ENCODE measurements around the gene TPCN2. TPM values are rescaled to one million over a fixed set of nuclear protein-coding genes. Genes with fewer than 3 reads are reported as not detected.
"Not testable (repeated sequence)": the region's sequence is repeated elsewhere in the genome, so short reads cannot be mapped to it uniquely, and the experiment has no call there.

TPCN2 gene
- total RNA-seq, 1 donor from 2014 or later: 9.5 TPM

- Histone ChIP-seq H3K27me3 (ENCODE audit: insufficient read depth, low read length) (no peaks in the 10 kb centered on the region), H2AFZ (ENCODE audit: low read depth, low read length) (no peak overlapping the region), H4K20me1 (ENCODE audit: insufficient read depth, low read length) (peaks cover 11% of the 10 kb centered on the region), H3K9me3 (ENCODE audit: insufficient read depth, low read depth, low read length) (no peaks in the 10 kb centered on the region), H3K4me3 (ENCODE audit: insufficient read depth, low read depth, low read length) (peak overlapping the region; percentile 6), H3K4me1 (ENCODE audit: insufficient read depth, low read length) (peaks cover 33% of the 10 kb centered on the region), H3K36me3 (ENCODE audit: insufficient read depth, low read length) (no peaks in the 10 kb centered on the region), H3K27ac (ENCODE audit: low read depth, low read length) (peak overlapping the region; percentile 87), H3K9ac (ENCODE audit: low read length) (peak overlapping the region; percentile 80), H3K79me2 (ENCODE audit: insufficient read depth, low read length) (no peaks in the 10 kb centered on the region), H3K4me2 (ENCODE audit: low read length) (peak overlapping the region; percentile 78)
- Mint-ChIP-seq H3K27ac (ENCODE audit: unreplicated experiment) (peak overlapping the region; percentile 85), H3K9me3 (ENCODE audit: unreplicated experiment) (no peaks in the 10 kb centered on the region), H3K36me3 (ENCODE audit: low read depth, unreplicated experiment) (peaks cover 12% of the 10 kb centered on the region), H3K4me3 (ENCODE audit: unreplicated experiment) (no peak overlapping the region), H3K4me1 (ENCODE audit: low read depth, unreplicated experiment) (peaks cover 20% of the 10 kb centered on the region), H3K27me3 (ENCODE audit: low read depth, unreplicated experiment) (no peaks in the 10 kb centered on the region)
- FAIRE-seq: no peak
- TF ChIP-seq EZH2 (IDR thresholded peaks at IDR 0.05; ENCODE audit: insufficient read depth, low read length) (no peak), CTCF (IDR thresholded peaks at IDR 0.05; ENCODE audit: insufficient read depth, low read depth, low read length) (no peak)
- peak; percentile 89 for DNase-seq (ENCODE audit: low read depth)
These were observed 27.5 kb downstream of the TPCN2 start for GRCh38 chr11:69076129-69076791.

GRCh38 chr11:69076977-69077376 is 28.2 kb downstream of the TPCN2 start:
- H3K9me3 ChIP-seq (ENCODE audit: insufficient read depth, low read depth, low read length); H3K27ac Mint-ChIP-seq (ENCODE audit: unreplicated experiment); H3K4me3 ChIP-seq (ENCODE audit: insufficient read depth, low read depth, low read length); H2AFZ ChIP-seq (ENCODE audit: low read depth, low read length); H3K36me3 ChIP-seq (ENCODE audit: insufficient read depth, low read length); H3K9me3 Mint-ChIP-seq (ENCODE audit: unreplicated experiment); H3K4me3 Mint-ChIP-seq (ENCODE audit: unreplicated experiment); H3K27ac ChIP-seq (ENCODE audit: low read depth, low read length); H3K27me3 ChIP-seq (ENCODE audit: insufficient read depth, low read length); H3K79me2 ChIP-seq (ENCODE audit: insufficient read depth, low read length); DNase-seq (ENCODE audit: low read depth); H3K27me3 Mint-ChIP-seq (ENCODE audit: low read depth, unreplicated experiment); H3K4me2 ChIP-seq (ENCODE audit: low read length); FAIRE-seq; H3K9ac ChIP-seq (ENCODE audit: low read length): not testable (repeated sequence)
- Mint-ChIP-seq H3K36me3 (ENCODE audit: low read depth, unreplicated experiment) (peaks cover 12% of the 10 kb centered on the region), H3K4me1 (ENCODE audit: low read depth, unreplicated experiment) (peaks cover 20% of the 10 kb centered on the region)
- Histone ChIP-seq H4K20me1 (ENCODE audit: insufficient read depth, low read length) (peaks cover 11% of the 10 kb centered on the region), H3K4me1 (ENCODE audit: insufficient read depth, low read length) (peaks cover 33% of the 10 kb centered on the region)

- Mint-ChIP-seq H3K27ac (ENCODE audit: unreplicated experiment) (no peak overlapping the region), H3K27me3 (ENCODE audit: low read depth, unreplicated experiment) (no peaks in the 10 kb centered on the region), H3K36me3 (ENCODE audit: low read depth, unreplicated experiment) (peaks cover 9% of the 10 kb centered on the region), H3K4me1 (ENCODE audit: low read depth, unreplicated experiment) (peaks cover 20% of the 10 kb centered on the region), H3K9me3 (ENCODE audit: unreplicated experiment) (no peaks in the 10 kb centered on the region), H3K4me3 (ENCODE audit: unreplicated experiment) (no peak overlapping the region)
- H3K79me2 ChIP-seq (ENCODE audit: insufficient read depth, low read length): no peaks in the 10 kb centered on the region
- FAIRE-seq (no peak), DNase-seq (ENCODE audit: low read depth) (no peak)
- no peak overlapping the region for H3K9ac ChIP-seq (ENCODE audit: low read length)
- no peaks in the 10 kb centered on the region for H3K9me3 ChIP-seq (ENCODE audit: insufficient read depth, low read depth, low read length)
- no peak overlapping the region for H2AFZ ChIP-seq (ENCODE audit: low read depth, low read length)
- H3K27me3 ChIP-seq (ENCODE audit: insufficient read depth, low read length): no peaks in the 10 kb centered on the region
- H3K27ac ChIP-seq (ENCODE audit: low read depth, low read length): no peak overlapping the region
- no peak overlapping the region for H3K4me2 ChIP-seq (ENCODE audit: low read length)
- peaks cover 33% of the 10 kb centered on the region for H3K4me1 ChIP-seq (ENCODE audit: insufficient read depth, low read length)
- no peaks in the 10 kb centered on the region for H3K36me3 ChIP-seq (ENCODE audit: insufficient read depth, low read length)
- H4K20me1 ChIP-seq (ENCODE audit: insufficient read depth, low read length): peaks cover 17% of the 10 kb centered on the region
- H3K4me3 ChIP-seq (ENCODE audit: insufficient read depth, low read depth, low read length): no peak overlapping the region
- no peak for TF ChIP-seq EZH2 (IDR thresholded peaks at IDR 0.05; ENCODE audit: insufficient read depth, low read length)
- no peak for TF ChIP-seq CTCF (IDR thresholded peaks at IDR 0.05; ENCODE audit: insufficient read depth, low read depth, low read length)
These were observed 29.8 kb downstream of the TPCN2 start for GRCh38 chr11:69078508-69078907.
